RWPE1 (cell line): ENCODE measurements around the gene VAT1L.

Experiments
- CTCF ChIA-PET: fragments of 350-600 bp; sonication (Branson Sonifier 250); formaldehyde crosslinking; extraction: SDS; loops from one replicate; lab custom pipeline; 2021; lab: Yijun Ruan, JAX
- POLR2A ChIA-PET: fragments of 400-600 bp; formaldehyde crosslinking; extraction: SDS; loops from one replicate; lab custom pipeline; 2020; ENCODE audit warnings: antibody characterized with exemption; ENCODE audit not compliant: low non-redundant PET; lab: Yijun Ruan, JAX
- DNase-seq: peaks from one replicate; pipeline ENCODE4 v3.0.0; 2012; ENCODE audit warnings: low spot score
- H3K27ac ChIP-seq: fragments of 450-650 bp; 2 replicates; pipeline ENCODE4 v1.5.1; 2017
- TF ChIP-seq, protein P1 (sequence below): fragments of 450-650 bp; conservative IDR thresholded peaks from 2 replicates; pipeline ENCODE4 v1.5.1; 2017; ENCODE audit warnings: low read depth, mild to moderate bottlenecking

Gene VAT1L

DNA sequence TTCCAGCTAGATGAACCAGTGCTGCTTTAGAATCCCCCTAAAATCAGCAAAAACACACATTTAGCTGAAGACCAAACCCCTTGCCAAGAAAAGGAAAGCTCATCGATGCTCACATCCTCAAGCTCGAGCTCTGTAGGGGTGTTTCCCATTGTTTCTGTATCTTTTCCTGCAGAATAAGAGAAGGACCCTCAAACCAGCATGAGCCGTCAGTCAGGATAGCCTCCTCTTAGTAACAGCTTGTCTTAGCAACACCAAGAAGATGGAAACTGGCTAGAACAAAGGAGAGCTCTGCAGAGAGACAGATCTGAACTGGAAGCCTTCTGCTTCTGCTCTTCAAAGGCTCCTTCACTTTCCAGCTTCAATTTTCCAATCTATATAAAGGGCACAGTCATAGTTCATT, 32.0 kb downstream of the VAT1L start:
- no peak overlapping the region for H3K27ac ChIP-seq

DNA sequence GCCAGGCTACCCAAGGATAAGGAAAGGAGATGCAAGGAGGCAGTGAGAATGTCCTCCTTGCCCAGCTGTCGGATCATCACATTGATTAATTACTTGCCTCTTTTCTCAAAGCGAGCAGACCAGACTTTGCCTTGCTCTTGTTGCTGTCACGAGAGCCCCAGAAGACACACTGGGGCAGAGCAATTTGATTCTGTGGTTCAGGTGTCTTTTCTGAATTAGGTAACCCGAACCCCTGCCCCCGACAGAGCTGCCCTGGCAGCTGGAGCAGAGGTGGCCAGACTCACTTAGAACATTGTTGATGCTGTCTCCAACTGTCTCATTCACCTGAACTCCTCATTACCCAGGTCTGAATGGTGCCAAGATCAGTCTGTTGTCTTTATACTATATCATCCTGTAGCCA, 34.3 kb downstream of the VAT1L start:
- no peak for DNase-seq
- POLR2A ChIA-PET: no interaction called here
- TF ChIP-seq, protein P1, sequence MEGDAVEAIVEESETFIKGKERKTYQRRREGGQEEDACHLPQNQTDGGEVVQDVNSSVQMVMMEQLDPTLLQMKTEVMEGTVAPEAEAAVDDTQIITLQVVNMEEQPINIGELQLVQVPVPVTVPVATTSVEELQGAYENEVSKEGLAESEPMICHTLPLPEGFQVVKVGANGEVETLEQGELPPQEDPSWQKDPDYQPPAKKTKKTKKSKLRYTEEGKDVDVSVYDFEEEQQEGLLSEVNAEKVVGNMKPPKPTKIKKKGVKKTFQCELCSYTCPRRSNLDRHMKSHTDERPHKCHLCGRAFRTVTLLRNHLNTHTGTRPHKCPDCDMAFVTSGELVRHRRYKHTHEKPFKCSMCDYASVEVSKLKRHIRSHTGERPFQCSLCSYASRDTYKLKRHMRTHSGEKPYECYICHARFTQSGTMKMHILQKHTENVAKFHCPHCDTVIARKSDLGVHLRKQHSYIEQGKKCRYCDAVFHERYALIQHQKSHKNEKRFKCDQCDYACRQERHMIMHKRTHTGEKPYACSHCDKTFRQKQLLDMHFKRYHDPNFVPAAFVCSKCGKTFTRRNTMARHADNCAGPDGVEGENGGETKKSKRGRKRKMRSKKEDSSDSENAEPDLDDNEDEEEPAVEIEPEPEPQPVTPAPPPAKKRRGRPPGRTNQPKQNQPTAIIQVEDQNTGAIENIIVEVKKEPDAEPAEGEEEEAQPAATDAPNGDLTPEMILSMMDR: no peak
- CTCF ChIA-PET: no interaction called here
- no peak overlapping the region for H3K27ac ChIP-seq

More for the DNA sequence above, 32.0 kb downstream of the VAT1L start:
- TF ChIP-seq, protein P1: no peak
- ChIA-PET CTCF (no interaction called here), POLR2A (no interaction called here)
- DNase-seq: no peak

DNA sequence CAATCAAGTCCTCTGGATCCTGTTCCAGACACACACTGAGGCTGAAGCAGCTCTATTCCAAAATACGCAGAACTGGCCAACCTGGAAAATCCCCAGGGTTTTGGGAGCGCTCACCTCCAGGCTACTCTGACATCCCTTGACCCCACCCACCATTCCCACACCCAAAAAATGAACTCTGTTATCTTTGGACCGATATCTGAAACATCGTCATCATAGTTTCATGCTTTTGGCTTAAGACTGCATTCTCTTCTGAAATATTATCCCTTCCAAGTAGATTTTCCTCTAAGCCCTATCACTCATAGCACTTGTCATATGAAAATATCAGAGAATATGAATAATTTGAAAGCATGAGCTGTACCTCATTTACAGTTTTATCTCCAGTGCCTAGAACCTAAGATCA, 34.7 kb downstream of the VAT1L start:
- TF ChIP-seq, protein P1: no peak
- no peak overlapping the region for H3K27ac ChIP-seq
- ChIA-PET POLR2A (no interaction called here), CTCF (no interaction called here)
- no peak for DNase-seq

DNA sequence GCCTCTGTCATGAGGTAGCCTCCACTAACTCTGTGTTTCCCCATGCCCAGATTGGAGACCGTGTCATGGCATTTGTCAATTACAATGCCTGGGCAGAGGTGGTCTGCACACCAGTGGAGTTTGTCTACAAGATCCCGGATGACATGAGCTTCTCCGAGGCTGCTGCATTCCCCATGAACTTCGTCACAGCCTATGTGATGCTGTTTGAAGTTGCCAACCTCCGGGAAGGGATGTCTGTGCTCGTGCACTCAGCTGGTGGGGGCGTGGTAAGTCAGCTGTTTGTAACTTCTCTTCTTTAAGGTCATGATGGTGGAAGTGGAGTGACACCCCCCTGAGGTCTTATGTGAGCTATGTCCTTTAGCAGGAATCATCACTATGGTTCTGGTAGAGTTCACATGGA, 36.8 kb downstream of the VAT1L start:
- TF ChIP-seq, protein P1: no peak
- ChIA-PET POLR2A (no interaction called here), CTCF (interaction anchor here (0.7 kb wide), 3 partner anchors 130 to 568 kb away, joined by 4 to 6 read pairs (median 6); no protein-coding TSS in a partner anchor)
- H3K27ac ChIP-seq: no peak overlapping the region
- DNase-seq: no peak

DNA sequence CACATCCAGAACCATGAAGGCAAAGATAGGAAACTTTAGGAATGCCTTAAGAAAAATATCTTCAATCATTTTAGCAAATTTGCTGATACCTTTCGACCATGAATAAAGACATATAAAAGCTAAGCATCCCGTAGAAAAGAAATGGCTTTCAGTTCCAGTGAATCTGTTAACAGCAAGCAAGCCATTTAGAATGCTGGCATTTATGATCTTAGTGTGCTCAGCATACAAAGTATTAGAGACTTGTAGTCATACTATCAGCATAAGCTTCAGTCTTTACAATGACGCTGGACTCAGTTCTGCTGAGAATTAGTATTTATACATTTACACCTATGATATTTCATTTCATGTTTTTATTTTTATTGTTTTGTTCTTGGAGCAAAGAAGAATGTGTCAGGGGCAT, 38.7 kb downstream of the VAT1L start:
- CTCF ChIA-PET: interaction anchor here (0.6 kb wide), 1 partner anchor 602 kb away, joined by 5 read pairs; no protein-coding TSS in a partner anchor
- no peak overlapping the region for H3K27ac ChIP-seq
- POLR2A ChIA-PET: no interaction called here
- TF ChIP-seq, protein P1: no peak
- DNase-seq: no peak

DNA sequence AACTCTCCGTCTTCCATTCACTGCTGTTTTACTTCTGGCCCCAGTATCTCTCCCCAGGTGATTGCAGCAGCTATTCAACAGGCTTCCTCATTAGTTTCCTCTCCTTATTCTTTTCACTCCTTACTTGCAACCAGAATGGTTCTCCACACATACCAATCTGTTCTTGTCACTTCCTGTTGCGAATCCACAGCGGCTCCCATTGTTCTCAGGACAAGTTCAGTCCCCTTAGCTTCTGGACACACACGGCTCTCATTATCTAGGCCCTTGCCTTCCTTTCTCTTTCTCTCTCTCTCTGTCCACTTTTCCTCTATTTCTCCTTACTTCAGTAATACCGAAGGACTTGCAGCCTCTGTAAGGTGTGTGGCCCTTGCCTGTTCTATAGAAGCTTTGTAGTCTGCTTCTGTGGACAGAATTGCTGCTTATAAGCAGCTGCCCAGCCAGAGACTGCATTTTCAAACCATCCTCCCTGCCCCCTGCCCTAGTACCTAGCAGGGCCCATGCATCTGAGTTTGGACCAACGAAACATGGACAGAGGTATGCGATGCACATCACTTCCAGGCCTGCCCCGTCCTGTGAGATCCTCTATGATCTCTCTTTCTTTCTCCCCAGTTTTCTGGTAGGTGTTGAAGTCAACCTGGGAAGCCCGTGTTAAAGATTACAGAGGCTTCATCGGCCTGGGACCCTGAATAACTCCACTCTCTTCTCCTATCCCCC, 45.7 kb downstream of the VAT1L start:
- peak; percentile 55 for DNase-seq
- CTCF ChIA-PET: no interaction called here
- TF ChIP-seq, protein P1: no peak
- POLR2A ChIA-PET: no interaction called here
- H3K27ac ChIP-seq: no peak overlapping the region
